Activated T-helper 1 cell treated with Interleukin-2 at 50 U/mL for 16 hours (primary cell): ENCODE data around the gene SERAC1.
"Not testable (repeated sequence)": the region's sequence is repeated elsewhere in the genome, so short reads cannot be mapped to it uniquely, and the experiment has no call there.

ENCODE experiments used
- DNase-seq: peaks from one replicate; pipeline ENCODE4 v3.0.0-alpha.2; 2020; ENCODE audit warnings: low read depth

Gene SERAC1

DNA sequence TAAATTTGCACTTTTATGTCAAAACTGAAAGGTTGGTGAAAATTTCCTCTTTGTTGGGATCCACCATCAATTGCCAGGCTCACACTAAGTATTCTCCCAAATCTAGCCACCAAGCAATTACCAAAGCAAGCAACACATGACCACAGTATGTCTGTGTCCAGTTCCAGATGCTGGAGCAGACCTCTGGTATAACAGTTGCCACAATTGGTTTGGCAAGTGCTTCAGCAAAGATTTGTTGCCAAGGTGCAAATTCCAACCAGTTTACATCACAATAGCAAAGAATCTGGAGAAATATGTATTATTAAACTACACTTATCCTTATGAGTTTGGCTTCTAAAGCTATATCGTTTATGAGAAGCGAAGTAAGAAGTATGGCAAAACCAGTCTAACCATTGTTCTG, 6.5 kb upstream of the SERAC1 start:
- no peak for DNase-seq

DNA sequence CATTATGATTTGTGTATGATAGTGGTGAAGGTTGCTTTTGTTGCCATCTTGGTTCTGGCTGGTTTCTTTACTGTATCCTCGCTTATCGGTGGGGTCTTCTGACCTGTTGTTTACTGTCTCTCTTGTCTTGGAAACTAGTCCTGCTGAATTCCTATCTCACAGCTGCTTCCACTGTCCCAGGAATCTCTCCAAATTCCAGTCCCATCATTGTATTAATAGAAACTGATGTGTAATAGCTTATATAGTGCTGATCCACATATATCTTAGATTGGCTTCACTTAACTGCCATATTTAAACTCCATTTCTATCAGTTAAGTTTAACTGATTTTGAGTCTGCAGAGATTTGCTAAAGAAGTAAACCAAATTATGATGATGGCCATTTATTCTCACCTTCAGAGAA, 6.0 kb upstream of the SERAC1 start:
- no peak for DNase-seq

- DNase-seq = no peak
These were observed 3.9 kb upstream of the SERAC1 start for GRCh38 chr6:158172001-158172400.

DNA sequence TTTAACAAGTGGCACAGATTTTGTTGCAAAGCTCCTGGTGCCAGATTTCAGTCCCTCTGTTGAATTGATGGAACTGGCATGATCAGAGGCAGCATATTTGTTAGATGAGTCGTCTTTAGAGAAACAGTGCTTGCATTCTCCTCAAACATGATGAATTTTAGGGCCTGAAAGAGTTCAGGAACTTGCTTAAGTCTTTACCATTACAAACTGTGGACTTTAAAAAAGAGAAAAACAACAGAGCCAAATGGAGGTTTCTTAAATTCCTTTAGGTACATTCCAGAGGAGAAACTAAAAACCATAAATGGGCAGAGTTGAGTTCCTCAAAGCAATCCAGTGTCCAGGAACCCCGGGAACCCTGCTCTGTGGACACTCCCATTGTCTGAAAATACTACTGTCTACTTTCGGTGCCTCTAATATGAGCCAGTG, 2.6 kb upstream of the SERAC1 start:
- no peak for DNase-seq

- DNase-seq = not testable (repeated sequence)
These were observed 1.6 kb upstream of the SERAC1 start for GRCh38 chr6:158169634-158170033.

GRCh38 chr6:158165919-158166416, 2.1 kb downstream of the SERAC1 start:
- DNase-seq = no peak

GRCh38 chr6:158164579-158165170, 3.4 kb downstream of the SERAC1 start:
- no peak for DNase-seq

DNA sequence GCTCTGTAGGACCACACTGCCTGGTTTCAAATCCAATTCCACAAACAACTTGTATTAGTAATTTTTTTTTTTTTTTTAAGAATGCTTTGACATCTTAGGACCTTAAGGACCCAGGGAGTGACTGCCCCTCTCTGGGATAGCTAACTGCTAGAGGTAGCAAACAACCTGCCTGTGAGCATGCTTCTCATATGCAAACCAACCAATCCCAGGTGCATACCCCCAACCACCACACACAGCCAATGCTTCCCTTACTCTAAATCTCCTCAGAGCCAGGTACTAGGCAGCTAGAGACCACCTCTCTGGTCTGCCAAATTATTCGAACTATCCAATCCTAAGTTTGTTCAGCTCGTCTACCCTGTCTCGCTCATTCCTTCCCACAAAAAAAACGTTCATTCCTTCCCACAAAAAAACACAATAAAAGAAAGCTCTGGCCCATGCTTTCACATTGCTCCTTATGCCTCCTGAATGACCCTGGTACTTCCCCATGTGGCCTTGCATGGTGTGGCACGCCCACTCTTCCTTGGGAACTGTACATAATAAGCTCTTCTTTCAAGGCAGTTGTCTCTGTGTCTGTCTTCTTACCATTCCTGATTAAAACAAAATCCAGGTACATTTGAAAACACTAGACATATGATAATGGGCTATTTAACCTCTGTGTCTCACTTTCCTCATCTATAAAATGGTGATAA, 6.4 kb downstream of the SERAC1 start:
- DNase-seq = no peak

DNA sequence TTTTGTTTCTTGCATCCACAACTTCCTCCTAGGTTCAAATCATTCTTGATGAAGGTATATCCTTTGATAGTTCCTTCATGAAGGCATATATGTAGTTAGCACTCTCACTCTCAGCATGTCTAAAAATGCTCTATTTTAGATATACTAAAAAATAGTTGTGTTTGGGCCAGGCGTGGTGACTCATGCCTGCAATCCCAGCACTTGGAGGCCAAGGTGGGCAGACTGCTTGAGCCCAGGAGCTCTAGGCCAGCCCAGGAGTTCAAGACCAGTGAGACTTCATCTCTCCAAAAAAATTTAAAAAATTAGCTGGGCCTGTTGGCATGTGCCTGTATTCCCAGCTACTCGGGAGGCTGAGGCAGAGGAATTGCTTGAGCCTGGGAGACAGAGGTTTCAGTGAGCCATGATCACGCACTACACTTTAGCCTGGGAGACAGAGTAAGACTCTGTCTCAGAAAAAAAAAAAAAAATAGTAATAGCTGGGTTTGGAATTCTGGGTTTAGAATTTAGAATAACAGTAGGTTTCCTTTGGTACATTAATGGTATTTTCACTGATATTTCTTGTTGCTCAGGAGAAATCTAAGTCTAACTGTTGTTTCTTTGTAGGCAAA, 7.0 kb downstream of the SERAC1 start:
- DNase-seq = no peak

DNA sequence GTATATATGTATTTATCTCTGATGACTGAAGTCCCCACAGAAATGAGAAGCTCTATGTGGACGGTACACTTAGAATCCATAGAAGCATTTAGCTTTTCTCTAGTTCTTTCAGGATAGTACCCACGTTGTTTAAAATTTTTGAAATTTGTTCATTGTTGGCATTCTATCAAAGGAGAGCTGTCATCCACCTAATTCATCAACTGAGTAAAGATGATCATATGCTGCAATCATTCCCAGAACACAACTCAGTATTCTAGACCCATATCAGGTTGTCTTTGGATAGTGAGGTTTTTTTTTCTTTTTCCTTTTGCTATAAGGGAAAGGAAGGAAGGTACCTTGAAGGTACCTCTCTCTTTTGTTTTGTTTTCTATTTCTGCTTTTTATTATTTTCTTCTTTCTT, 9.3 kb downstream of the SERAC1 start:
- no peak for DNase-seq

DNA sequence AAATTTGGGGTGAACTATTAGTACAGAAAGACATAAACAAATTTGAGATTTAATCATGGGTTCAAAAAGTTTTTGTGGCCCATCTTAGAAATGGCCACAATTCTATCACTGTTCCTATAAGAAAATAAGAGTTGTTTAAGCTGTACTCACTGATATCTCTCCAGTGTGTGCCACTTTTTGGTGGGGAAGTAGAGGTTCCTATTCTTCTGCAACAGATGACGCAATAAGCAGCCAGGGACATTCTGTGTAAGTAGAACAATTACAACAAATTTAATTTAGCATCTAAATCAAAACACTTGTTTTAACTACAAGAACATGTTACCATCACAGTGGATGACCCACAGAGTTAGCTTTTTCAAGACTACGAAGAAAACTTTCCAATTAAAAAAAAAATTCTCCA, 9.9 kb downstream of the SERAC1 start:
- no peak for DNase-seq

DNA sequence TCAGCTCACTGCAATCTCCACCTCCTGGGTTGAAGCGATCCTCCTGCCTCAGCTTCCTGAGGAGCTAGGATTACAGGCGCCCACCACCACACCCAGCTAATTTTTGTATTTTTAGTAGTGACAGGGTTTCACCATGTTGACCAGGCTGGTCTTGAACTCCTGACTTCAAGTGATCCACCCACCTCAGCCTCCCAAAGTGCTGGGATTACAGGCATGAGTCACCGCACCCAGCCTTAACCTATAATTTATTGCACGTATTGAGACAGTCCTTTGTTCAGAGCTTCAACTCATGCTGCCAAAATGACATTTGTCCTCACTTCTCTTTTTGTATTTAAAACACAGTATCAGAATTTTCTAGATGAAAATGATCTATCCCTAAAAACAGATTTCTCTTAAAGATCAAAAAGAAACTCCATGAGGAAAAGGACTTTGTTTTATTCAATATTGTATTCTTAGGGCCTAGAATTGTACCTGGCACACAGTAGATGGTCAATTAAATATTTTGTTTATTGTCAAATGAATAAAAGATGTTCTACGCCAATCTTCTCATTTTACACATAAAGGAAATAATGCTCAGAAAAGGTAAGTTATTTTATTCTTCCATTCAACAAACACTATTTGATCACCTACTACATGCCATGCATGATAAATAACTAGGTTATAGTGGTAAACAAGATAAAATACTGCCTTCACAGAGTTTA, 10.8 kb downstream of the SERAC1 start:
- no peak for DNase-seq

GRCh38 chr6:158154816-158155215, 13.2 kb downstream of the SERAC1 start:
- no peak for DNase-seq

- DNase-seq = no peak
These were observed 14.5 kb downstream of the SERAC1 start for GRCh38 chr6:158153576-158153975.

DNA sequence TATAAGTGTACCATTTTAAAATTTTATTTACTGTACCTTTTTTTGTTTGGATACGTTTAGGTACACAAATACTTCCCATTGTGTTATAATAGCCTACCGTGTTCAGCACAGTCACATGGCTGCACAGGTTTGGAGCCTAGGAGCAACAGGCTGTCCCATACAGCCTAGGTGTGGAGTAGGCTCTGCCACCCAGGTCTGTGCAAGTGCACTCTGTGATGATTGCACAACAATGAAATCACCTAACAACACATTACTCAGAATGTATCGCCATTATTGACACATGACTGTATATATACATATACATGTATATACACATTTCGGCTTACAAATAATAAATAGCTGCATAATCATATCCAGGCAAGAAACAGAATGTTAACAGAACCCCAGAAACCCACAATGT, 15.4 kb downstream of the SERAC1 start:
- no peak for DNase-seq

- DNase-seq = not testable (repeated sequence)
These were observed 16.0 kb downstream of the SERAC1 start for GRCh38 chr6:158152025-158152424.

- no peak for DNase-seq
These were observed 17.4 kb downstream of the SERAC1 start for GRCh38 chr6:158150701-158151100.

- no peak for DNase-seq
These were observed 18.4 kb downstream of the SERAC1 start for GRCh38 chr6:158149641-158150040.

GRCh38 chr6:158143700-158144099, 24.4 kb downstream of the SERAC1 start:
- DNase-seq = no peak

DNA sequence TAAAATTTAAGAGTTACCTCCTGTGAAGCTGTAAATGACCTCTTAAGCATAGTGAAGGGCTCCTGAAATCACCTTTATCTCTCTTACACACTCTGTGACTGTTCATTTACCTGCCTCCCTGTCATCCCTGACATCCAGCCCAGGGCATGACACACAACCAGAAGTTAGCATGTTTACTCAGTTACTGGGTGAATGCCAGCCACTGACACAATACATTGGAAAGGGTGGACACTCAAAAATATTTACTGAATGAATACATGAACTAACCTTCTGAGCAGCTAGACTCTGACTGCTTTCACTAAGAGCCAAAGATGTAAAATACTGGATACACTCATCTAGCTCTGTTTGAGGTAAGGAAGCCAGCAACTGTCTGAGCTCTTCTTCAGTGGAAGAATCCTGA, 25.3 kb downstream of the SERAC1 start:
- no peak for DNase-seq

DNA sequence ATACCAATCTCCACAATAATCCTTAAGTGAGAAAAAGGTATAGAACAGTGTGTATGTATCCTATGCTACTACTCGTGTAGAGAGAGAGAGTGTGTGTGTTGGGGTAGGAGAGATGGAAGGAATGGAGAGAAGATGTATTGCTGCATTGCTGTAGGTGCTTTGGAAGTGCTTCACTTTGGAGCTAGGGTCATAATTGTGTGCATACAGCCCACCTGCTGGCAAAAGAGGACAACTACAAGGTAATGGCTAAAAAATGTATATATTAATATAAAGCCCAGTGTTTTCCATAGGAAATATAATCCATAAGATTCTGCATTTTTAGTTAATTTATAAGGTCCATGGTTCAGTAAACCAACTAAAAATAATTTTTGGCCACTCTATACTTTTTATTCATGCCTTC, 36.1 kb downstream of the SERAC1 start:
- no peak for DNase-seq

DNA sequence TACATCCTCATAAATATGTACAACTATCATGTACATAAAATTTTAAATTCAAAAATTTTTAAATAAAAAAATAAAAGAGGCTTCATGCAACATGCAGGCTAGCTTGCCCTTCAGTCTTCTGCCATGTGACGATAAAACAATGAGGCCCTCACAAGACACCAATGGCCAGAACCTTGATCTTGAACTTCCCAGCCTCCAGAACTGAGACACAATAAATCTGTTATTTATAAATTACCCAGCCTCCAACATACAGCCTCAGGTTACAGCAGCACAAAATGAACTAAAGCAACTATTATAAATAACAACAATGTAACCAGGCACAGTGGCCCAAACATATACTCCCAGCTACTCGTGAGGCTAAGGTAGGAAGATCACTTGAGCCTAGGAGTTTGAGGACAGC, 42.8 kb downstream of the SERAC1 start:
- DNase-seq = no peak

DNA sequence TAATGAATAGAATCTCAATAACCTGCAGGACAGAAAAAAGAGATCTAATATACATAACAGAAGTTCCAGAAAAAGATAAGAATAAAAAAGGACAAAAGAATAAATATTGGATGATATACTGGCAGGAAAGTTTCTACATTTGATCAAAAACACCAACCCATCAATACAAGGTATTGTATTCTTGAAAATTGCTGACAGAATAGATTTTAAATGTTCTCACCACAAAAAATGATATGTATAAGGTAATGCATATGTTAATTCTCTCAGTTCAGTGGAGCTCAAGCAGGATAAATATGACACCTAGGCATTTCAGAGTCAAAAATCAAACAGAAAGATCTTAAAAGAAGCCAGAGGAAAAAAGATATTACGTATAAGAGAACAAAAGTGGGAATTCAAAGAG, 43.8 kb downstream of the SERAC1 start:
- no peak for DNase-seq
